GM23248 (cell line): ENCODE data around the gene SYTL4. TPM values are rescaled to one million over a fixed set of nuclear protein-coding genes. Genes with fewer than 3 reads are reported as not detected.

ENCODE experiments used
- DNase-seq: peaks from one replicate; pipeline ENCODE4 v3.0.0-alpha.2; 2015
- H2AFZ ChIP-seq: fragments of 200-600 bp; sonication (generic); 2 replicates; pipeline ENCODE4 v1.6.1; 2016; ENCODE audit warnings: antibody characterized with exemption
- H3F3A ChIP-seq: fragments of 200-600 bp; sonication (generic); 2 replicates; pipeline ENCODE4 v1.6.1; 2016; ENCODE audit warnings: mild to moderate bottlenecking, antibody characterized with exemption, mixed run types; ENCODE audit not compliant: insufficient read depth
- H3K27ac ChIP-seq: fragments of 200-600 bp; sonication (generic); 2 replicates; pipeline ENCODE4 v1.5.1; 2016; ENCODE audit warnings: mild to moderate bottlenecking
- H3K27me3 ChIP-seq: fragments of 200-600 bp; sonication (generic); replicated peaks from 2 replicates; pipeline ENCODE4 v1.6.1; 2016; ENCODE audit warnings: mild to moderate bottlenecking; ENCODE audit not compliant: insufficient read depth
- H3K36me3 ChIP-seq: fragments of 200-600 bp; sonication (generic); 2 replicates; pipeline ENCODE4 v1.6.1; 2016; ENCODE audit warnings: low read depth, mild to moderate bottlenecking
- H3K4me1 ChIP-seq: fragments of 200-600 bp; sonication (generic); 2 replicates; pipeline ENCODE4 v1.6.1; 2016; ENCODE audit warnings: mild to moderate bottlenecking; ENCODE audit not compliant: insufficient read depth
- H3K4me2 ChIP-seq: fragments of 200-600 bp; sonication (generic); one replicate; pipeline ENCODE4 v1.6.1; 2016; ENCODE audit warnings: mild to moderate bottlenecking; ENCODE audit not compliant: unreplicated experiment
- H3K4me3 ChIP-seq: fragments of 200-600 bp; sonication (generic); 2 replicates; pipeline ENCODE4 v1.5.1; 2016; ENCODE audit warnings: mild to moderate bottlenecking
- H3K79me2 ChIP-seq: fragments of 200-600 bp; sonication (generic); 2 replicates; pipeline ENCODE4 v1.6.1; 2016; ENCODE audit warnings: mild to moderate bottlenecking; ENCODE audit not compliant: insufficient read depth
- H3K9ac ChIP-seq: fragments of 200-600 bp; sonication (generic); 2 replicates; pipeline ENCODE4 v1.6.1; 2016; ENCODE audit warnings: mild to moderate bottlenecking
- H3K9me2 ChIP-seq: fragments of 200-600 bp; sonication (generic); 2 replicates; pipeline ENCODE4 v1.6.1; 2016; ENCODE audit warnings: mixed run types, mild to moderate bottlenecking, moderate library complexity; ENCODE audit not compliant: insufficient read depth
- H3K9me3 ChIP-seq: fragments of 200-600 bp; sonication (generic); one replicate; pipeline ENCODE4 v1.6.1; 2017; ENCODE audit warnings: low read depth
- H4K20me1 ChIP-seq: fragments of 200-600 bp; sonication (generic); 2 replicates; pipeline ENCODE4 v1.6.0; 2016; ENCODE audit not compliant: insufficient read depth
- EZH2 ChIP-seq: fragments of 200-600 bp; sonication (generic); IDR thresholded peaks from 2 replicates; pipeline ENCODE4 v1.6.1; 2018; ENCODE audit warnings: antibody characterized with exemption, mild to moderate bottlenecking; ENCODE audit not compliant: insufficient read depth, poor library complexity, severe bottlenecking
- EZH2phosphoT487 ChIP-seq: fragments of 200-600 bp; sonication (generic); IDR thresholded peaks from 2 replicates; pipeline ENCODE4 v1.6.1; 2018; ENCODE audit warnings: antibody characterized with exemption, moderate library complexity, mild to moderate bottlenecking, low read depth; ENCODE audit not compliant: insufficient read depth
- WGBS, 2 experiments: methylation state at CpG; one replicate each; pipeline ENCODE4 v1.1.6; 2015 to 2017; ENCODE audit warnings: low lambda C conversion rate in 2 of 2, low coverage in 1 of 2; ENCODE audit errors: missing lambda C conversion rate in 2 of 2; 5-methylcytosine and 5-hydroxymethylcytosine counted together
- in situ Hi-C: fragments of 300-500 bp; cut with MboI; formaldehyde crosslinking; loops from 2 replicates; pipeline ENCODE4 v1.15.0; 2020
- polyA plus RNA-seq: library from polyadenylated mRNA; unstranded; fragments of >200 nt; fragmentation: Nextera tagmentation; extraction: Ambion mirVana; gene quantifications from 2 replicates; pipeline ENCODE4 v1.2.1, GENCODE V29; 2016
- total RNA-seq: library from RNA; depleted of rRNA; stranded (reverse); fragments of >200 nt; shearing (Covaris generic); gene quantifications from 2 replicates; pipeline ENCODE4 v1.2.3, GENCODE V29; 2014

SYTL4 gene
- total and polyA plus RNA-seq, 2 experiments from 2014 or later, result 1.6 to 3.2 TPM

- 100% methylated on average over 2 of the region's 2 CpGs for WGBS, 2 experiments
- no peak overlapping the region for H3K27ac ChIP-seq
- H3K79me2 ChIP-seq, result no peaks in the 10 kb centered on the region
- peaks cover 6% of the 10 kb centered on the region; the same call in 1 of the 2 replicates for H3F3A ChIP-seq
- no peak overlapping the region for H3K4me3 ChIP-seq
- in situ Hi-C loops, result loop anchor here (10.0 kb wide), 1 partner anchor 77 kb away; no protein-coding TSS in a partner anchor
- no peaks in the 10 kb centered on the region for H3K27me3 ChIP-seq
- no peaks in the 10 kb centered on the region for H3K9me3 ChIP-seq
- H2AFZ ChIP-seq, result no peak overlapping the region
- H3K4me2 ChIP-seq, result no peak overlapping the region
- no peaks in the 10 kb centered on the region for H3K36me3 ChIP-seq
- TF ChIP-seq EZH2, result no peak
- TF ChIP-seq EZH2phosphoT487, result no peak
- no peak overlapping the region for H3K9ac ChIP-seq
- H4K20me1 ChIP-seq, result no peaks in the 10 kb centered on the region
- H3K4me1 ChIP-seq, result peaks cover 8% of the 10 kb centered on the region; the same call in 1 of the 2 replicates
- no peak for DNase-seq
- no peaks in the 10 kb centered on the region for H3K9me2 ChIP-seq
Measured at GRCh38 chrX:100687546-100687945, 44.4 kb downstream of the SYTL4 start.

DNA sequence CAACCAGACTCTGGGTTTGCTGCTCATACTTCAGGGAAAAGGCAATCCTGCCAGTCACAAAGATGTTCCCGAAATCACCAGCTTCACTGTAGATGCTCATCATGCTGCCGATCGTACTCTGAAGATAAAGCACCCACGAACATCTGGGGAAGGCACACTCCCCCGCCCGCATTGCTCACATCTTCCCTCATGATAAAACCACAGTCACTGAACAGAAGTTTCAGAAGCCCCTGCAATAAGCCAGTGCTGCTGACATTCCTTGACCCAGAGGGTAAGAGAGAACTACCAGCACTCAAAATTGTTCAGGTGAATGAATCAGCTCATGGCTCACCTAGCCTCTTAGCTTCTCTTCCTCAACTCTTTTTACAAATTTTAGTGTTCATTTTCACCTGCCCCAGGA is 44.8 kb downstream of the SYTL4 start:
- Histone ChIP-seq H3K4me1 (peaks cover 8% of the 10 kb centered on the region; the same call in 1 of the 2 replicates), H3K9ac (no peak overlapping the region), H2AFZ (no peak overlapping the region), H3K36me3 (no peaks in the 10 kb centered on the region), H3F3A (peaks cover 6% of the 10 kb centered on the region; the same call in 1 of the 2 replicates), H3K79me2 (no peaks in the 10 kb centered on the region), H3K4me2 (no peak overlapping the region), H3K9me3 (no peaks in the 10 kb centered on the region), H4K20me1 (no peaks in the 10 kb centered on the region), H3K27ac (no peak overlapping the region), H3K4me3 (no peak overlapping the region), H3K9me2 (no peaks in the 10 kb centered on the region), H3K27me3 (no peaks in the 10 kb centered on the region)
- TF ChIP-seq EZH2phosphoT487, result no peak
- WGBS, 2 experiments, result 98 to 100% methylated on average over 1 to 5 of the region's 6 CpGs
- no peak for DNase-seq
- in situ Hi-C loops, result loop anchor here (10.0 kb wide), 1 partner anchor 78 kb away; no protein-coding TSS in a partner anchor

GRCh38 chrX:100685997-100686305 is 46.0 kb downstream of the SYTL4 start:
- Histone ChIP-seq H3K9me3 (no peaks in the 10 kb centered on the region), H3K9me2 (no peaks in the 10 kb centered on the region), H3K27ac (no peak overlapping the region), H3K36me3 (no peaks in the 10 kb centered on the region), H3K9ac (no peak overlapping the region), H3K4me2 (no peak overlapping the region), H3K4me1 (peaks cover 15% of the 10 kb centered on the region), H4K20me1 (no peaks in the 10 kb centered on the region), H3K79me2 (no peaks in the 10 kb centered on the region), H2AFZ (no peak overlapping the region), H3K4me3 (no peak overlapping the region), H3K27me3 (no peaks in the 10 kb centered on the region), H3F3A (peaks cover 6% of the 10 kb centered on the region; the same call in 1 of the 2 replicates)
- TF ChIP-seq EZH2phosphoT487, result no peak
- in situ Hi-C loops, result loop anchor here (10.0 kb wide), 1 partner anchor 79 kb away; no protein-coding TSS in a partner anchor
- no peak for DNase-seq
- 0% methylated on average over 1 of the region's 1 CpG for WGBS, 2 experiments

DNA sequence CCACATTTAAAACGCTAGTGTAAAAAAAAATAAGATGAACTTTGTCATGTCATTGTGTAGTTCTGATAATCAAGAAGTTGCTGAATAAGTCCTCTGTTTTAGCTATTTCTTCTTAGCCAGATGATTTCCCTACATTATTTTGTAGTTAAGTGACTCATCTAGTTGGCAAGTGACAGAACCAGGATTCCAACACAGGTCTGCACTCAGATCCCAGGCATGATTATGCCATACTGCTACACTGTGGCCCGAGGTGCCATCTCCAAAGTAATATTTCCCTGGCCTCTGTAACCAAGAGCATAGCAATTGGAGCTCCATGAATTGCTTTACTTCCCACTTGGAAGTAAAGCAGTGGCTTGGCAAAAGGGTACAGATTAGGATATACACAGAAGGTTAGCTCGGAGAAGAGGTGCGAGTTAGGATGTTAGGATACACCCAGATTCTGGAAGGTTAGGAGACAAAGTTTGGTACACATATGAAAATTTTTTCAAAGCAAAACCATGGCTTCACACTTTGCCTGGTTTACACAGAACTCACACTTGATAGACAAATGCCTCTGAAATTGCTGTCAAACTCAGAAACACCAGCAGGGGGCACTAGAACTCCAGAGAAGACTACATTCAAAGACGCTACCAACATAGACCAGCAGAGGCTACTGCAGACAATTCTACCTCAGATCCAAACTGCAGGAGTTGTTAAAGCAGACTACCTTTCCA is 46.5 kb downstream of the SYTL4 start:
- Histone ChIP-seq H2AFZ (no peak overlapping the region), H3K4me3 (no peak overlapping the region), H3K9me2 (no peaks in the 10 kb centered on the region), H3K9ac (peak overlapping the region; percentile 45), H3K36me3 (no peaks in the 10 kb centered on the region), H3F3A (peaks cover 6% of the 10 kb centered on the region; the same call in 1 of the 2 replicates), H3K79me2 (no peaks in the 10 kb centered on the region), H3K27ac (peak overlapping the region; percentile 64), H4K20me1 (no peaks in the 10 kb centered on the region), H3K9me3 (no peaks in the 10 kb centered on the region), H3K4me2 (peak overlapping the region; percentile 53), H3K27me3 (no peaks in the 10 kb centered on the region), H3K4me1 (peaks cover 18% of the 10 kb centered on the region)
- in situ Hi-C loops, result loop anchor here (10.0 kb wide), 1 partner anchor 79 kb away; no protein-coding TSS in a partner anchor
- TF ChIP-seq EZH2, result no peak
- TF ChIP-seq EZH2phosphoT487, result no peak
- WGBS, 2 experiments, result 28 to 30% methylated on average over 5 of the region's 5 CpGs
- peak; percentile 74 for DNase-seq
